AG20443 (cell line): ENCODE results near the gene DOCK4.

Experiments used
- DNase-seq: peaks from one replicate; pipeline ENCODE4 v3.0.0; 2012; ENCODE audit warnings: low spot score, mixed read lengths

DOCK4 gene

GRCh38 chr7:111820121-111820520 is 386.1 kb downstream of the DOCK4 start:
- DNase-seq, result no peak

- no peak for DNase-seq
Observed at GRCh38 chr7:111815354-111815753, 390.8 kb downstream of the DOCK4 start.

GRCh38 chr7:111813306-111813705 is 392.9 kb downstream of the DOCK4 start:
- DNase-seq, result no peak

- DNase-seq, result no peak
Observed at GRCh38 chr7:111806232-111806631, 400.0 kb downstream of the DOCK4 start.

- peak; percentile 30 for DNase-seq
Observed at GRCh38 chr7:111803015-111803758, 403.0 kb downstream of the DOCK4 start.

- peak; percentile 9 for DNase-seq
Observed at GRCh38 chr7:111802194-111802772, 403.9 kb downstream of the DOCK4 start.

- no peak for DNase-seq
Observed at GRCh38 chr7:111801277-111801676, 404.9 kb downstream of the DOCK4 start.

GRCh38 chr7:111796671-111797070 is 409.5 kb downstream of the DOCK4 start:
- DNase-seq, result no peak

- no peak for DNase-seq
Observed at GRCh38 chr7:111789870-111790269, 416.3 kb downstream of the DOCK4 start.

GRCh38 chr7:111789048-111789320 is 417.2 kb downstream of the DOCK4 start:
- no peak for DNase-seq

GRCh38 chr7:111788286-111789047 is 417.7 kb downstream of the DOCK4 start:
- DNase-seq, result no peak

- DNase-seq, result no peak
Observed at GRCh38 chr7:111787741-111788140, 418.5 kb downstream of the DOCK4 start.

- no peak for DNase-seq
Observed at GRCh38 chr7:111787099-111787498, 419.1 kb downstream of the DOCK4 start.

- no peak for DNase-seq
Observed at GRCh38 chr7:111785076-111785475, 421.1 kb downstream of the DOCK4 start.

- DNase-seq, result no peak
Observed at GRCh38 chr7:111784296-111784695, 421.9 kb downstream of the DOCK4 start.

GRCh38 chr7:111783854-111784253 is 422.3 kb downstream of the DOCK4 start:
- DNase-seq, result no peak

- DNase-seq, result no peak
Observed at GRCh38 chr7:111780527-111780926, 425.7 kb downstream of the DOCK4 start.

- no peak for DNase-seq
Observed at GRCh38 chr7:111775206-111775605, 431.0 kb downstream of the DOCK4 start.

GRCh38 chr7:111772716-111773115 is 433.5 kb downstream of the DOCK4 start:
- no peak for DNase-seq

- DNase-seq, result no peak
Observed at GRCh38 chr7:111771638-111772037, 434.6 kb downstream of the DOCK4 start.

- DNase-seq, result no peak
Observed at GRCh38 chr7:111770116-111770515, 436.1 kb downstream of the DOCK4 start.

GRCh38 chr7:111765751-111766643 is 440.2 kb downstream of the DOCK4 start:
- DNase-seq, result no peak
